VCaP (cell line): ENCODE results near the gene GPSM1.

Experiments
- H3K27ac ChIP-seq: fragments of 450-650 bp; 2 replicates; pipeline ENCODE4 v1.5.1; 2017
- TF ChIP-seq, protein P1 (sequence below): fragments of 450-650 bp; conservative IDR thresholded peaks from 2 replicates; pipeline ENCODE4 v1.5.1; 2017; ENCODE audit warnings: mild to moderate bottlenecking, moderate library complexity

Gene GPSM1

DNA sequence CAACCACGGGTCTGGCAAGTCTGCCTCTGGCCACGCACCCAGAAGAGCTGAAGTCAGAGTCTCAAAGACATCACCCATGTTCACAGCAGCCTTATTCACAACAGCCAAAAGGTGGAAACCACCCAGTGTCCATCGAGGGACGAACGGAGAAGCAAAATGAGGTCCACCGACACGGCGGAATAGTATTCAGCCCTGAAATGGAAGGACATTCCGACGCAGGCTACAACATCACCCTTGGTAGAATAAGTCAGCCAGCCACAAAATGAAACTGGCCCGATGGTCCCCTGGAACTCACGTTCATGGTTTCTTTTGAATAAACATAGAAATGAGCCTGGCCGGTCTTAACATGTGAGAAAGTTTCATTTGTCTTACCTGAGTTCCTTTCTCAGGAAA, 40.4 kb upstream of the GPSM1 start:
- TF ChIP-seq, protein P1, sequence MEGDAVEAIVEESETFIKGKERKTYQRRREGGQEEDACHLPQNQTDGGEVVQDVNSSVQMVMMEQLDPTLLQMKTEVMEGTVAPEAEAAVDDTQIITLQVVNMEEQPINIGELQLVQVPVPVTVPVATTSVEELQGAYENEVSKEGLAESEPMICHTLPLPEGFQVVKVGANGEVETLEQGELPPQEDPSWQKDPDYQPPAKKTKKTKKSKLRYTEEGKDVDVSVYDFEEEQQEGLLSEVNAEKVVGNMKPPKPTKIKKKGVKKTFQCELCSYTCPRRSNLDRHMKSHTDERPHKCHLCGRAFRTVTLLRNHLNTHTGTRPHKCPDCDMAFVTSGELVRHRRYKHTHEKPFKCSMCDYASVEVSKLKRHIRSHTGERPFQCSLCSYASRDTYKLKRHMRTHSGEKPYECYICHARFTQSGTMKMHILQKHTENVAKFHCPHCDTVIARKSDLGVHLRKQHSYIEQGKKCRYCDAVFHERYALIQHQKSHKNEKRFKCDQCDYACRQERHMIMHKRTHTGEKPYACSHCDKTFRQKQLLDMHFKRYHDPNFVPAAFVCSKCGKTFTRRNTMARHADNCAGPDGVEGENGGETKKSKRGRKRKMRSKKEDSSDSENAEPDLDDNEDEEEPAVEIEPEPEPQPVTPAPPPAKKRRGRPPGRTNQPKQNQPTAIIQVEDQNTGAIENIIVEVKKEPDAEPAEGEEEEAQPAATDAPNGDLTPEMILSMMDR: no peak
- H3K27ac ChIP-seq: no peak overlapping the region

DNA sequence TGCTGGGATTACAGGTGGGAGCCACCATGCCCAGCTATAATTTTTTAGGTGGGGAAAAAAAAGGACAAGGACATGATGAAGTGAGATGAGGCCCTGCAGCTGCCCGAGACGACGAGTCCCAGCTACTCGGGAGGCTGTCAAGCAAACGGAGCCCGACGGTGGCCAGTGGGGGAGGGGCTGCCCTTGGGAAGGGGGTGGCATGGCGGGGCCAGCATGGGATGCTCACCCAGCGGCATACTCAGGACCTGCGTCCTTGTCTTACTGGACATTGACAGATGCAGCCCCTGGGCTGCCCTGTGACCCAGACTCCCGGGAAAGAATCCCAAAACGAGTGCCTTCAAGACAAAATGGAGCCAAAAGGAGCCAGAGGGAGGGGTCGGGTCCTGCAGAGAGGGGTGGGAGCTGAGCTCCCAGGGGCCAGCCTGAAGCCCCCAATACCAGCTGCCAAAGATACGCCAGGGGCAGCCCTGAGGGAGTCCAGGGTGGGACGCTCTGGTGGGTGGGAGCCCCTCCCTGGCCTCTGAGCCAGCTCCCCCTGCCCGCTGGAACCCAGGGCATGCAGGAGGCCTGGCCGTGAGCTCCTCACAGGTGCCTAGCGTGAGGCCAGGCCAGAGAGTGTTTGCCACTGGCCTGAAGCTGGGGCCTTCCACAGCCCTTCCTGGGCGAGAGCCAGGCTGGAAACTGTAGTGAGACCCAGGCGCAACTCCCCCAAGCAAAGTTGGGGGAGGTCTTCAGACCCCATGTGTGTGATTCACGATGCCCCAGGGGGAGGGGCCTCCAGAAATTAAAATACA, 39.2 kb upstream of the GPSM1 start:
- H3K27ac ChIP-seq: no peak overlapping the region
- TF ChIP-seq, protein P1: no peak

DNA sequence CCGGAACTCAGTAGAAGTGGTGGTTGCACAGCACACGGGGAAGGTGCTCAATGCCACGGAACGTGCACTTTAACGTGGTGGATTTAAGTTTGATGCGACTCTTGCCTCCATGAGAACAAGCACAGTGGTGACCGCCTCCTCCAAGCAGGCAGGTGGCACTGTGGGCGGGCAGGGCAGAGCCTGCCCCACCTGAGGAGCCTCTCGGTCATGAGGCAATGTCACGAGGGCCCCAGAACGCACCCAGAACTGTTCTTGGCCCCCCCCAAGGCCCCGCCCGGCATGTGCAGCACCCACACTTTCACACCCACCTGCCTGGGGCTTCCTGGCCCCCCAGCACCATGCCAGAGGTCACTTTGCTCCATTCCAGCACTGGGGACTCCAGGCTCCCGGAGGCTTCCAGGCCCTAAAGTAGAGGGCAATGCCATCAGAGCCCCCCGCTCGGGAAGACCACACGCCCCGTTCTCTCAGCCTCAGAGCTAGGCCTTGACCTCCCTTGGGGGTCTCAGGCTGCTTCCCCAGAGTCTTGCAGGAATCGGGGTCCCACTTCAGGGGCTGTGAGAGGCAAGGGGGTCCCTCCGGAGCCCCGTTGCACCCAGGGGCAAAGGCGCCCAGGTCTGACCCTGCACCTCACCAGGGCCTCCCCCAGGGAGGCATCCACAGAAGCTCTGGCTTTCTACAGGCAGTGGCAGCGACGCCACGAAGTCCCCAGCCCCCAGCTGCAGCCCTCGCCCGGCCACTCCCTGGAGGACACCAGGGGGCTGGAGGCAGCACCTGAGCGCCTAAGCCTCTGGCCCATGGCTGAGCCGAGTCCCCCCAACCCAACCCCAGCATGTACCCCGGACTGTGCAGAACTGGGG, 37.5 kb upstream of the GPSM1 start:
- TF ChIP-seq, protein P1: no peak; the same call in 1 of the 2 replicates
- H3K27ac ChIP-seq: no peak overlapping the region

DNA sequence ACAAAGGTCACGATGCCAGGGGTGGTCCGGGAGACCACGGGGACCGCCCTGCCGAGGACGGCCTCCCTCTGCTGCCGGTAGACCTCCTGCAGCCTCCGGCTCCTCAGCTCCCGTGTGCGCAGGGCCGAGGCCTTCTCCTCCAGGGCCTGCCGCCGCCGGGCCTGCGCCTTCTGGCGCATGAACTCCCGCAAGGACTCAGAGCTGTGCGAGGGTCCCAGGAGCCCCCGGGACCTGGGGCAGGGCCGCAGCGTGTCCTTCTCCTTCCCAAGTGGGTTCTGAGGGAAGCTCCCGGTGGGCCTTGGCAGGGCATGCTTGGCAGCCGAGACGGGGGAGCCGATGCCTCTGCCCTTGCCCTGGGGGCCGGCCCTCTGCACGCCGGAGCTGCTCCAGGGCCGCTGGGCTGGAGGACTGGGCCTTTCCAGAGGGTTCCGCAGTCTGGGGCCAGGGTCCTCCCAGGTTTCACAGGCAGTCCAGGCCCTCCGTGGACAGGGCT, 36.8 kb upstream of the GPSM1 start:
- TF ChIP-seq, protein P1: no peak
- H3K27ac ChIP-seq: no peak overlapping the region

DNA sequence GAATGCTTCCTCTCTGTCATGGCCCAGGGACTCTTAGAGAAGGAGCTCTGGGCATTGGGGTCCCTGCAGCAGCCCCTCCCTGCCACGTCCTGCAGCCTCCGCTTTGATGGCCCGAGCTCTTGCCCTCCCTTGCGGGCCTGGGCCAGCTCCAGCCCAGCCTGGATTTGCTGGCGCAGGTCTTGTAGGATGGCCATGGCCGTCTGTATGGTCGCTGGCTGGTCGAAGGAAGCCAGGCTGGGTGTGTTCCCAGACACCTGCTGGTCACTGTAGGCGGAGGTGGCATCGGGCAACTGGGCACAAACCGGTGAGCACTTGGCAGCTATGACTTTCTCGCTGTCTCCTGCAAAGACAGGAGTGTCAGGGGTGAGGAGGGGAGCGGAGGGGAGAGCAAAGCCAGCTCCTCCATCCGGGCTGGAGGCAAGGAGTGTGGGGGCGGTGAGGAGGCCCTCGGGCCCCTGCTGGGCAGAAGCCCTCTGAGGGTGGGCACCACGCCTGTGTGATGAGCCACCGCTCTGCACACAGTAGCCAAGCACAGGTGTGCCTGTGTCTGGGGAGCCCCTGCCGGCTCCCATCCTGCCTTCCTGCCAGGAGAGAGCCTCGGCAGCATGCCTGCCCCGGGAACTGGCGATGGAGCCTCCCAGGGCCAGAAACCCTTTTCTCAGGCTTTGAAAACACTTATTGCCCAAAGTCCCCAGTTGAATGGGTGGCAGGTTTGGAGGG, 35.9 kb upstream of the GPSM1 start:
- TF ChIP-seq, protein P1: no peak

GRCh38 chr9:136292026-136292538, 35.3 kb upstream of the GPSM1 start:
- TF ChIP-seq, protein P1: no peak
- H3K27ac ChIP-seq: no peak overlapping the region; the same call in 1 of the 2 replicates

More for the DNA sequence above, 35.9 kb upstream of the GPSM1 start:
- no peak overlapping the region for H3K27ac ChIP-seq
